Kidney (tissue), 14 donors: ENCODE results near the gene CPLX3. TPM values are rescaled to one million over a fixed set of nuclear protein-coding genes. Genes with fewer than 3 reads are reported as not detected.
A peak's percentile ranks its signal among the peaks of the same experiment; 100 is the strongest.

Experiments used
- DNase-seq, 5 donors: peaks; one replicate each; pipeline ENCODE4 v3.0.0-alpha.2; 2013 to 2020
- FAIRE-seq: peaks from 2 replicates; lab custom pipeline; 2012; peaks lifted over from hg19 to GRCh38; lab: Jason Lieb, UNC
- H3K27ac ChIP-seq, 2 donors: one replicate each; pipeline ENCODE4 v1.7.0; 2013; ENCODE audit warnings: low read depth in 2 of 2, low read length in 2 of 2, inconsistent platforms in 1 of 2
- H3K27me3 ChIP-seq: one replicate; pipeline ENCODE4 v1.7.1; 2013; ENCODE audit warnings: low read length, inconsistent platforms; ENCODE audit not compliant: control insufficient read depth, insufficient read depth
- H3K36me3 ChIP-seq, 3 donors: one replicate each; pipeline versions ENCODE4 v1.7.0 to v1.7.1; 2013; ENCODE audit warnings: low read length in 3 of 3, control low read depth in 1 of 3, inconsistent platforms in 1 of 3; ENCODE audit not compliant: insufficient read depth in 3 of 3, control insufficient read depth in 2 of 3
- H3K4me1 ChIP-seq, 3 donors: one replicate each; pipeline versions ENCODE4 v1.7.0 to v1.7.1; 2013; ENCODE audit warnings: low read length in 3 of 3, inconsistent platforms in 1 of 3, low read depth in 1 of 3; ENCODE audit not compliant: control insufficient read depth in 2 of 3, insufficient read depth in 2 of 3
- H3K4me3 ChIP-seq, 3 donors: one replicate each; pipeline versions ENCODE4 v1.7.0 to v1.8.1; 2013; ENCODE audit warnings: low read length in 3 of 3, control low read depth in 1 of 3, inconsistent platforms in 1 of 3
- H3K9ac ChIP-seq, 3 donors: one replicate each; pipeline versions ENCODE4 v1.7.0 to v1.7.1; 2013; ENCODE audit warnings: low read length in 3 of 3, control low read depth in 1 of 3, inconsistent platforms in 1 of 3
- H3K9me3 ChIP-seq, 3 donors: one replicate each; pipeline versions ENCODE4 v1.7.0 to v1.7.1; 2013; ENCODE audit warnings: low read length in 3 of 3, control low read depth in 1 of 3, inconsistent platforms in 1 of 3; ENCODE audit not compliant: control insufficient read depth in 2 of 3, insufficient read depth in 1 of 3
- CTCF ChIP-seq: IDR thresholded peaks from 3 replicates; pipeline ENCODE4 v1.5.1; 2012; ENCODE audit warnings: mild to moderate bottlenecking, moderate library complexity, borderline replicate concordance; ENCODE audit not compliant: insufficient read depth; ENCODE audit errors: extremely low read depth
- intact Hi-C: fragments of 100-400 bp; cut with DNase I; formaldehyde crosslinking; loops from one replicate; pipeline ENCODE4 v1.11.1; 2022
- polyA plus RNA-seq: library from polyadenylated mRNA; stranded (reverse); fragments of 350-450 nt; fragmentation: Illumina TruSeq; extraction: RNeasy Lipid Tissue Mini Kit (QIAGEN cat#74804); gene quantifications from one replicate; pipeline ENCODE4 v1.2.3, GENCODE V29; 2014; ENCODE audit warnings: low read depth, low replicate concordance; ENCODE audit not compliant: insufficient read depth
- total RNA-seq: library from RNA; stranded (reverse); fragmentation: NEBNext Ultra II Directional; extraction: Animal tissue kit (Norgen Biotek cat#: 25700); gene quantifications from one replicate; pipeline ENCODE4 v1.2.1, GENCODE V29; 2021
- donor health status: control.
- donor health status: control.
- donor health status: control.
- donor health status: control.
- donor health status: control.
- donor health status: DM: yes; HTN: yes; CAD: no.
- donor health status: Normal renal cell carcinoma (clear cell type).

CPLX3 gene
- total and polyA plus RNA-seq, 2 donors from 2014 or later, result not detected

DNA sequence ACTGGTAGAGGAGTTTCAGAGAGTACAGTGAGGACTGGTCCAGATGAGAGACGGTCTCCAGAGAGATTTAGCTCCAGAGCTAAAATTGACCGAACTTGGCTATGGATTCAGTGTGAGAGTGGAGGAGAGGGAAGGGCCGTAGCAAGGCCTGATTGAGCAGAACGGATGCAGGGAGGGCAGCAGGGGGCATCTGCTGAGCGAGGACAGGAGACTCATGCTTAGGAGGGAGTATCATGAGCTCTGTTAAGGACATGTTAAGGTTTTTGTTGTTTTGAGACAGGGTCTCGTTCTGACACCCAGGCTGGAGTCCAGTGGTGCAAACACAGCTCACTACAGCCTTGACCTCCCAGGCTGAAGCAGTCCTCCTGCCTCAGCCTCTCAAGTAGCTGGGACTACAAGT is 21.5 kb upstream of the CPLX3 start:
- TF ChIP-seq CTCF, result no peak
- no peaks in the 10 kb centered on the region for H3K9me3 ChIP-seq
- H3K27ac ChIP-seq, result no peak overlapping the region
- no peak for DNase-seq
- H3K4me1 ChIP-seq, result peaks cover 0 to 3% (median 0%) of the 10 kb centered on the region in 3 donors
- H3K27me3 ChIP-seq, result no peaks in the 10 kb centered on the region
- H3K9ac ChIP-seq, result no peak overlapping the region
- FAIRE-seq, result no peak
- intact Hi-C loops, result no loop called here
- peaks cover 0 to 10% (median 3%) of the 10 kb centered on the region in 3 donors for H3K36me3 ChIP-seq
- H3K4me3 ChIP-seq, result no peak overlapping the region

GRCh38 chr15:74807282-74807681 is 19.1 kb upstream of the CPLX3 start:
- Histone ChIP-seq H3K9me3 (no peaks in the 10 kb centered on the region), H3K4me1 (no peaks in the 10 kb centered on the region), H3K27ac (no peak overlapping the region), H3K27me3 (no peaks in the 10 kb centered on the region), H3K36me3 (peaks cover 0 to 4% (median 0%) of the 10 kb centered on the region in 3 donors), H3K4me3 (no peak overlapping the region), H3K9ac (no peak overlapping the region)
- FAIRE-seq (no peak), DNase-seq (peak in 1 of 5 donors; percentile 65)
- no peak for TF ChIP-seq CTCF
- intact Hi-C loops, result no loop called here

DNA sequence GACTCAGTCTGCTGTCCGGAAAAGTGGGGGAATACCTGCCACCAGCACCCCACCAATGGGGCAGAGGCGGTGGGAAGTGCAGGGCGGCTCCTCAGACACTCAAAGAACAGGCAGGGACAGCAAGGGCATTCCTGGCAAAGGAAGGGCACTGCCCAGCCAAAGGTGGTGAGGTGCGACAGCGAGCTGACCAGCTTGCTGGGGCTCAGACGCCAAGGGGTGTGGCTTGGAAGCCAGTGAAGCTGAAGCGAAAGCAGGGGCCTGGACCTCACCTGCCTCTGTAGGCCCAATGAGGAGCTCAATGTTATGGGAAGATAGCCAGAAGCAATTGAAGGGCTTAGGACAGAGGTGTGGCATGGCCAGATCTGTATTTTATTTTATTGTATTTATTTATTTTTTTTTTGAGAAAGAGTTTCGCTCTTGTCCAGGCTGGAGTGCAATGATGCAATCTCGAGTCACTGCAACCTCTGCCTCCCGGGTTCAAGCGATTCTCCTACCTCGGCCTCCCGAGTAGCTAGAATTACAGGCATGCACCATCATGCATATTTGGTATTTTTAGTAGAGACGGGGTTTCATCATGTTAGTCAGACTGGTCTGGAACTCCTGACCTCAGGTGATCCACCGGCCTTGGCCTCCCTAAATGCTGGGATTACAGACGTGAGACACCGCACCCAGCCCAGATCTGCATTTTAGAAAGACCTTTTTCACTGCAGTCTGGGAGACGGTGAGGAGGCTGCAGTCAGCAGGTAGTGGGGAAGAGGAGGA is 18.2 kb upstream of the CPLX3 start:
- intact Hi-C loops, result no loop called here
- Histone ChIP-seq H3K36me3 (peaks cover 0 to 3% (median 0%) of the 10 kb centered on the region in 3 donors), H3K27ac (no peak overlapping the region), H3K27me3 (no peaks in the 10 kb centered on the region), H3K9ac (no peak overlapping the region), H3K4me1 (no peaks in the 10 kb centered on the region), H3K4me3 (no peak overlapping the region), H3K9me3 (no peaks in the 10 kb centered on the region)
- DNase-seq (no peak), FAIRE-seq (no peak)
- no peak for TF ChIP-seq CTCF
